BE2C (cell line): ENCODE measurements around the gene DUS1L.

ENCODE experiments used
- DNase-seq: peaks from one replicate; pipeline ENCODE4 v3.0.0-alpha.2; 2020
- H3K27me3 ChIP-seq: fragments of 250-450 bp; sonication (Bioruptor Pico); 2 replicates; pipeline ENCODE4 v1.5.1; 2020; ENCODE audit warnings: mild to moderate bottlenecking
- H3K36me3 ChIP-seq: fragments of 250-450 bp; sonication (Bioruptor Pico); 2 replicates; pipeline ENCODE4 v1.5.1; 2020; ENCODE audit warnings: mild to moderate bottlenecking
- H3K4me1 ChIP-seq: fragments of 250-450 bp; sonication (Bioruptor Pico); 2 replicates; pipeline ENCODE4 v1.5.1; 2020
- H3K4me3 ChIP-seq: 2 replicates; pipeline ENCODE4 v1.5.1; 2011; ENCODE audit warnings: low read depth, low read length
- H3K9me3 ChIP-seq: fragments of 250-450 bp; sonication (Bioruptor Pico); 2 replicates; pipeline ENCODE4 v1.5.1; 2020
- CTCF ChIP-seq: IDR thresholded peaks from 2 replicates; pipeline ENCODE4 v1.5.1; 2012; ENCODE audit warnings: mild to moderate bottlenecking, low read depth, low read length

DUS1L gene

GRCh38 chr17:82036634-82037091 is 28.9 kb downstream of the DUS1L start:
- TF ChIP-seq CTCF, result no peak
- DNase-seq, result no peak
- Histone ChIP-seq H3K36me3 (0 out of 2 replicates have a peak, but pooled peaks cover 2% of the 10 kb centered on the region), H3K4me3 (peak overlapping the region; percentile 80), H3K9me3 (no peaks in the 10 kb centered on the region), H3K27me3 (no peaks in the 10 kb centered on the region), H3K4me1 (no peaks in the 10 kb centered on the region; the same call in 1 of the 2 replicates)

- DNase-seq, result no peak
- no peak for TF ChIP-seq CTCF
- Histone ChIP-seq H3K4me3 (peak overlapping the region; percentile 80), H3K4me1 (no peaks in the 10 kb centered on the region; the same call in 1 of the 2 replicates), H3K9me3 (no peaks in the 10 kb centered on the region), H3K36me3 (0 out of 2 replicates have a peak, but pooled peaks cover 2% of the 10 kb centered on the region), H3K27me3 (no peaks in the 10 kb centered on the region)
Observed at GRCh38 chr17:82035956-82036633, 29.5 kb downstream of the DUS1L start.

- H3K4me1 ChIP-seq, result no peaks in the 10 kb centered on the region; the same call in 1 of the 2 replicates
- no peaks in the 10 kb centered on the region for H3K9me3 ChIP-seq
- no peak for TF ChIP-seq CTCF
- no peaks in the 10 kb centered on the region for H3K27me3 ChIP-seq
- DNase-seq, result no peak
- 0 out of 2 replicates have a peak, but pooled peaks cover 2% of the 10 kb centered on the region for H3K36me3 ChIP-seq
- no peak overlapping the region for H3K4me3 ChIP-seq
Observed at GRCh38 chr17:82035488-82035887, 30.1 kb downstream of the DUS1L start.

- H3K9me3 ChIP-seq, result no peaks in the 10 kb centered on the region
- TF ChIP-seq CTCF, result no peak
- 0 out of 2 replicates have a peak, but pooled peaks cover 2% of the 10 kb centered on the region for H3K36me3 ChIP-seq
- H3K27me3 ChIP-seq, result no peaks in the 10 kb centered on the region
- H3K4me1 ChIP-seq, result no peaks in the 10 kb centered on the region; the same call in 1 of the 2 replicates
- no peak overlapping the region for H3K4me3 ChIP-seq
- no peak for DNase-seq
Observed at GRCh38 chr17:82034371-82035011, 31.1 kb downstream of the DUS1L start.

- TF ChIP-seq CTCF, result no peak
- Histone ChIP-seq H3K9me3 (no peaks in the 10 kb centered on the region), H3K4me1 (no peaks in the 10 kb centered on the region; the same call in 1 of the 2 replicates), H3K36me3 (0 out of 2 replicates have a peak, but pooled peaks cover 2% of the 10 kb centered on the region), H3K4me3 (no peak overlapping the region), H3K27me3 (no peaks in the 10 kb centered on the region)
- DNase-seq, result no peak
Observed at GRCh38 chr17:82033359-82034085, 32.1 kb downstream of the DUS1L start.
